Measurements from ENCODE around the gene CDH4. TPM values are rescaled to one million over a fixed set of nuclear protein-coding genes. Genes with fewer than 3 reads are reported as not detected.

The CDH4 gene
- total and polyA plus RNA-seq, 2 donors (not counting 3 experiments of a cell fraction or from before 2014, with no cell fraction given), result 0.17 to 0.51 TPM

DNA sequence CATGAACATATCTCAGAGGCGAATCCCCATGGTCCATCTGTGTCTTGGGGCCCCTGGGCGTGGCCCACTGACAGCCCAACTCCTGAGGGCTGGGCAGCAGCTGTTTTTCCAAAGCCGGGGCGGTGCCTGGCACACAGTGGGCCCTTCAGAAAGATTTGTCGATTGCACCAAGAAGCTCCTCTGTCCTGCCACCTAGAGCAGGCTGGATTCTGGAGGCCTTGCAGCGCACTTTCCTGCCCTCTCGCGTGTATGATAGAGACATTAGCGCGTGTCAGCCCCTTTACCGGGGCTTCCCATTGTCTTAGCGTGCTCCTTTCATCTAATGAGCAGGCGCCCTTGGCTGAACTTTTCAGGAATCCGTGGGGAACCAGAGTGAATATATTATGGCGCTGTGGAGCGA is 45.4 kb downstream of the CDH4 start:
- Histone ChIP-seq H3K4me1 (ENCODE audit: control insufficient read depth, extremely low read depth, insufficient read depth, low read length) (no peaks in the 10 kb centered on the region), H3K9me3 (replicated peaks; ENCODE audit: control insufficient read depth, insufficient read depth, low read length) (peaks cover 4% of the 10 kb centered on the region), H3K27me3 (ENCODE audit: control insufficient read depth in 2 of 2, insufficient read depth in 2 of 2, low read length in 2 of 2) (no peaks in the 10 kb centered on the region), H4K20me1 (replicated peaks; ENCODE audit: control insufficient read depth, extremely low read depth, insufficient read depth, low read length) (no peaks in the 10 kb centered on the region), H3K4me3 (replicated peaks in 1 of 3; ENCODE audit: insufficient read depth in 1 of 3, low read depth in 1 of 3, low read length in 3 of 3) (no peak overlapping the region), H3K9me1 (replicated peaks; ENCODE audit: control insufficient read depth, extremely low read depth, insufficient read depth, low read length) (no peaks in the 10 kb centered on the region), H3K36me3 (ENCODE audit: control insufficient read depth in 2 of 2, extremely low read depth in 1 of 2, insufficient read depth in 2 of 2, low read length in 2 of 2) (no peaks in the 10 kb centered on the region), H3K27ac (ENCODE audit: insufficient read depth, low read depth, low read length) (no peak overlapping the region), H3K9ac (replicated peaks; ENCODE audit: extremely low read depth, insufficient read depth, low read length) (no peak overlapping the region), H3K79me2 (ENCODE audit: control insufficient read depth, insufficient read depth, low read length) (no peaks in the 10 kb centered on the region), H2AFZ (ENCODE audit: low read depth, low read length) (no peak overlapping the region), H3K4me2 (ENCODE audit: insufficient read depth, low read length) (no peak overlapping the region)
- no peak for TF ChIP-seq MYC (IDR thresholded peaks at IDR 0.05; ENCODE audit: low read depth, low read length)
- TF ChIP-seq, protein P1, sequence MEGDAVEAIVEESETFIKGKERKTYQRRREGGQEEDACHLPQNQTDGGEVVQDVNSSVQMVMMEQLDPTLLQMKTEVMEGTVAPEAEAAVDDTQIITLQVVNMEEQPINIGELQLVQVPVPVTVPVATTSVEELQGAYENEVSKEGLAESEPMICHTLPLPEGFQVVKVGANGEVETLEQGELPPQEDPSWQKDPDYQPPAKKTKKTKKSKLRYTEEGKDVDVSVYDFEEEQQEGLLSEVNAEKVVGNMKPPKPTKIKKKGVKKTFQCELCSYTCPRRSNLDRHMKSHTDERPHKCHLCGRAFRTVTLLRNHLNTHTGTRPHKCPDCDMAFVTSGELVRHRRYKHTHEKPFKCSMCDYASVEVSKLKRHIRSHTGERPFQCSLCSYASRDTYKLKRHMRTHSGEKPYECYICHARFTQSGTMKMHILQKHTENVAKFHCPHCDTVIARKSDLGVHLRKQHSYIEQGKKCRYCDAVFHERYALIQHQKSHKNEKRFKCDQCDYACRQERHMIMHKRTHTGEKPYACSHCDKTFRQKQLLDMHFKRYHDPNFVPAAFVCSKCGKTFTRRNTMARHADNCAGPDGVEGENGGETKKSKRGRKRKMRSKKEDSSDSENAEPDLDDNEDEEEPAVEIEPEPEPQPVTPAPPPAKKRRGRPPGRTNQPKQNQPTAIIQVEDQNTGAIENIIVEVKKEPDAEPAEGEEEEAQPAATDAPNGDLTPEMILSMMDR (IDR thresholded peaks at IDR 0.05; ENCODE audit: extremely low read depth in 1 of 2, insufficient read depth in 1 of 2, low read depth in 1 of 2, low read length in 2 of 2), result no peak
- TF ChIP-seq GATA2 (IDR thresholded peaks at IDR 0.05; ENCODE audit: insufficient read depth, insufficient read length, low read depth, low read length), result no peak
- no peak for TF ChIP-seq POLR2AphosphoS5 (IDR thresholded peaks at IDR 0.05; ENCODE audit: insufficient read depth, low read depth, low read length)
- TF ChIP-seq FOS (IDR thresholded peaks at IDR 0.05; ENCODE audit: borderline replicate concordance, insufficient read depth, low read length), result no peak
- TF ChIP-seq POLR2A (IDR thresholded peaks at IDR 0.05; ENCODE audit: low read depth, low read length), result no peak
- no peak for TF ChIP-seq JUN (IDR thresholded peaks at IDR 0.05; ENCODE audit: borderline replicate concordance, insufficient read depth, insufficient read length, low read depth)
- no peak for TF ChIP-seq EZH2 (IDR thresholded peaks at IDR 0.05; ENCODE audit: borderline replicate concordance, low read depth, low read length, severe bottlenecking)
- TF ChIP-seq, protein P2, sequence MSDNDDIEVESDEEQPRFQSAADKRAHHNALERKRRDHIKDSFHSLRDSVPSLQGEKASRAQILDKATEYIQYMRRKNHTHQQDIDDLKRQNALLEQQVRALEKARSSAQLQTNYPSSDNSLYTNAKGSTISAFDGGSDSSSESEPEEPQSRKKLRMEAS (IDR thresholded peaks at IDR 0.05; ENCODE audit: insufficient read depth, insufficient read length), result no peak
- no TSS peak for BruUV-seq (replicated peaks)
- intact Hi-C loops (cut with micrococcal nuclease), result no loop called here
- POLR2A ChIA-PET, result no interaction called here
- CTCF ChIA-PET, result no interaction called here
- dilution Hi-C loops (cut with MboI; ENCODE audit: extremely low pct_ligation_motif_present, low sequenced_read_pairs), result no loop called here
- FAIRE-seq (no peak), DNase-seq (ENCODE audit: low read depth, low spot score) (no peak)

Data from endothelial cell of umbilical vein (primary cell).